GM15510 (cell line): Measurements from ENCODE around the gene IBA57.

Experiments
- POLR2A ChIP-seq: IDR thresholded peaks from 3 replicates; pipeline ENCODE4 v1.6.1; 2011; ENCODE audit warnings: borderline replicate concordance; ENCODE audit not compliant: insufficient read length; ENCODE audit errors: extremely low read depth

Gene IBA57

GRCh38 chr1:228207381-228207810 is 41.8 kb downstream of the IBA57 start:
- no peak for TF ChIP-seq POLR2A

GRCh38 chr1:228207851-228208821 is 42.5 kb downstream of the IBA57 start, which contains the start of gene OBSCN:
OBSCN (plus strand) TSS chr1:228208044; CDS start chr1:228211784, 3,740 bp downstream.
- no peak for TF ChIP-seq POLR2A

DNA sequence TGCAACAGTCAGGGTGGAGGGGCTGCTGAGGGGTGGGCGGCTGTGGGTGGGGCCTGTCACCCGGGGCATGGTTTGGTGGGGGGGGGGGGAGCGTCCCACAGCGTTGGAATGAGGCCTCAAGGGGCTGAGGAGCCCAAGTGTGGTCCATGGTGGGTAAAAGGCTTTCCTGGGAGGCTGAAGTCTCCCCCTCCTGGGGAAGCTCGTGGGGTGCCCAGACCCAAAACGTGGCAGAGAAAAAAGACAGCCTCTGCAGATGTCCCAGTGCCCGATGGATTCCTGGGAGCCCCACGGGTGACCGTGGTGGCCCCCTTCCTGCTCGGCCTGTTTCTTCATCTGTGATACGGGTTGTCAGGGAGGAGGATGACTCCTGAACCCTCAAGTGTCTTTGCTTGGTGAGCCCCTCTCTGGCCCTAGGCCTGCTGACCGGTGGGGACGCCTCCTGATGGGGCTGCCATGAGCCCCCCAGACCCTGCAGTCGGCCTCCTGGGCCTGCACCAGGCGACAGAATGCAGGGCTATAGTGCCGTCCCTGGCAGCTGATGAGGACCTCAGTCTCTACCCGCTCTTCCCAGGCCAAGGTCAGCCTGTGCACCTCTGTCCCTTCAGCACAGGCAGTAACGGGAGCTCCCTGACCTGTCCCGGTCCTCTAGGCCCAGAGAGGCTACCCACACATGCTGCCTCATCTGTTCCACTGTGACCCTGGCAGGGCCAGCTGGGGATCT is 43.4 kb downstream of the IBA57 start:
- TF ChIP-seq POLR2A = no peak

DNA sequence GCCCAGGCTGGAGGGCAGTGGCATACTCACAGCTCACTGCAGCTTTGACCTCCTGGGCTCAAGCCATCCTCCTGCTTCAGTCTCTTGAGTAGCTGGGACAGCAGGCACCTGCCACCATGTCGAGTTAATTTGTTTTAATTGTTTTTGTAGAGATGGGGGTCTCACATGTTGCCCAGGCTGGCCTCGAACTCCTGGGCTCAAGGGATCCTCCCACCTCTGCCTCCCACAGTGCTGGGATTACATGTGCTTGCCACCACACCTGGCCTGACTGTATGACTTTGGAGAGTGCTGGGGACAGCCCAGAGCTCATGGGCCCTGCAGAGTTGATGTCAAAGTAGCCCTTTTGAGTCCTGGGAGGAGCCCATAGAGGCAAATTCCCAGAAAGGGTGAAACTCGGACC is 44.1 kb downstream of the IBA57 start:
- no peak for TF ChIP-seq POLR2A

- no peak for TF ChIP-seq POLR2A
Measured at GRCh38 chr1:228210076-228210651, 44.6 kb downstream of the IBA57 start.

DNA sequence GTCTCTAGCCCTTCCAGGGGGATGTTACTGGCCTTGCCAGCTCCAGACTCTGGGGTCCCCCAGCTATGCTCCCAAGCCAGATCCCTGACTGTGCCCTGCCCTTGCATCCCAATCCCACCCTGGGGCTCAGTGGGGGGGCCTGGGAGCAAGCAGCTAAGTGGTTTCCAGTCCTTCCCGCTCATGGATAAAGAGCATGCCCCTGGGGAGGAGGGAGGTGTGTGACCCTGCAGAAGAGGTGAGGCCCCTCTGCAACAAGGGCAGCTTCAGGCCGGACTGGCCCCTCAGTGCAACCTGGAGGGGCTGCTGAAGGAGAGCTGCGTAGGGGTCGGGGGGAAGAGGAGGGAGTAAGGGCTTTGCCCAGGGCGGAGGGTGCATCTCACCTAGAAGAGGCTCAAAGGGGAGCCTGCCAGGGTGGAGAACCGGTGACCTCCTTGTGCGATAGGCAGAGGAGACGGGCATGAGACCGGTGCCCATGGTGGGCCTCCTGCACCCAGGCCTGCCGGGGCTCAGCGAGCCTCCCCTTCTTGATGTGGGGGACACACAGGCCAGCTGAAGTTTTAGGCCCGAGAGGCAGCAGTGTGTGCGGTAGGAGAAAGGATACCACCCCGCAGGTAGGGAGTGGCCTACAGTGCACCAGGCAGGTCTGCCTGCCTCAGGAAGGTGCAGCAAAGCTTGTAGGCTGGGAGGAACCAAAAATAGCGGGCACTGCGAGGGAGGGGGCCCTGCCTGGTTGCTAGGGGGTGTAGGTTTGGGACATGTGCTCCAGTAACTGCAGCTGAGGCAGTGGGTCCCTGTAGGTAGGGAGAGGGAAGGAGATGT is 45.3 kb downstream of the IBA57 start:
- TF ChIP-seq POLR2A = no peak

- no peak for TF ChIP-seq POLR2A
Measured at GRCh38 chr1:228211531-228212414, 46.2 kb downstream of the IBA57 start.

- no peak for TF ChIP-seq POLR2A
Measured at GRCh38 chr1:228212415-228212965, 46.9 kb downstream of the IBA57 start.

- no peak for TF ChIP-seq POLR2A
Measured at GRCh38 chr1:228212966-228213844, 47.6 kb downstream of the IBA57 start.

- TF ChIP-seq POLR2A = no peak
Measured at GRCh38 chr1:228213917-228214808, 48.6 kb downstream of the IBA57 start.

DNA sequence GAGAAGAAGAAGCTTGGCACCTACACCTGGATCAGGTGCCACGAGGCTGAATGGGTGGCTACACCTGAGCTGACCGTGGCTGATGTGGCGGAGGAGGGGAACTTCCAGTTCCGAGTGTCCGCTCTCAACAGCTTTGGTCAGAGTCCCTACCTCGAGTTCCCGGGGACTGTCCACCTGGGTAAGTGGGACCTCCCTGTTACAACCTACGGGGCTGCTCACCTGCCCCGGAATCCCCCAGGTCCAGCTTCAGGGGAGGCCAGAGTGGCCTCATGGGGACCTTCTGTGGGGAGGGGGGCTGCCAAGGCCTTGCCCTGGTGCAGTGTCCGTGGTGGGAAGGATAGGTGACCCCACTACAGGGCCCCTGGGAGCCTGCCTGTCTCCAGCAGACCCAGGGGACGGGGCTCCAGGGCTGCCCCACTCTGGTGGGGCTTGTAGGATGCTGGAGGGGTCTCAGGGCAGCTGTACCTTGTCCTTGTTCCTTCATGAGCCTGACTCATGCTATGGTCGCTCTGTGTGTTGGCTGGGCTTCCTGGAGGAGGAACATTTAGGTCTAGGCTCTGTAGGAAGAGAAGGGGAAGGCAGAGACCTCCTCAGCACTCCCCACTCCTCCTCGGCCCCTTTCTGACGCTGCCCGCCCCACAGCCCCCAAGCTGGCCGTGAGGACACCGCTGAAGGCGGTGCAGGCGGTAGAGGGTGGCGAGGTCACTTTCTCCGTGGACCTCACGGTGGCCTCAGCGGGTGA is 49.5 kb downstream of the IBA57 start:
- no peak for TF ChIP-seq POLR2A

GRCh38 chr1:228215663-228216116 is 50.1 kb downstream of the IBA57 start:
- TF ChIP-seq POLR2A = no peak
